ENCODE results near the gene TMEM115.

GRCh38 chr3:50355829-50356552, 3.3 kb downstream of the TMEM115 start:
- TF ChIP-seq CTCF (conservative IDR thresholded peaks at IDR 0.05; ENCODE audit: low read depth, low read length) (no peak), EZH2 (IDR thresholded peaks at IDR 0.05; ENCODE audit: borderline replicate concordance, low read depth, low read length, poor library complexity, severe bottlenecking) (no peak)
